C1 segment of cervical spinal cord (tissue), 14 donors: ENCODE results near the gene AHSA1.

Experiments
- DNase-seq, 14 donors: peaks; one replicate each; lab custom pipeline; 2025; lab: John Stamatoyannopoulos, UW

AHSA1 gene

GRCh38 chr14:77508876-77509275, 51.0 kb downstream of the AHSA1 start:
- DNase-seq, result no peak

DNA sequence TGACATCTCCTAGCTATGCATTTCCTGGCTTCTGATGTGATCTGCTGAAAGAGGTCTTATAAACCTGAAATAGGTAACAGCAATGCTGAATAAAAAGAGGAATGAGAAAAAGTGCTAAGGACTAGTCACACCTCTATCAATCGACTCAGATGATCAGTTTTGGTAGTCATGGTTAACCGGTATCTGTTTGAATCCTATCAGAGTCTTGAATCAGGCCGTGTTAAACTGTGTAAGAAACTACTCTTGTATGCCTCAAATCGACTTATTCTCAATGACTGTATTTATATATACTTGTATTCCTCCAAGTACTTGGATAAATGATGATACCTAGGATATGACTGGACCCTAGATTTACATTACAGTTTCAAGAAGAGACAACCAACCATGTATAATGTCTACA, 51.5 kb downstream of the AHSA1 start:
- no peak for DNase-seq

- DNase-seq, result no peak
Measured at GRCh38 chr14:77511486-77512162, 53.7 kb downstream of the AHSA1 start.

DNA sequence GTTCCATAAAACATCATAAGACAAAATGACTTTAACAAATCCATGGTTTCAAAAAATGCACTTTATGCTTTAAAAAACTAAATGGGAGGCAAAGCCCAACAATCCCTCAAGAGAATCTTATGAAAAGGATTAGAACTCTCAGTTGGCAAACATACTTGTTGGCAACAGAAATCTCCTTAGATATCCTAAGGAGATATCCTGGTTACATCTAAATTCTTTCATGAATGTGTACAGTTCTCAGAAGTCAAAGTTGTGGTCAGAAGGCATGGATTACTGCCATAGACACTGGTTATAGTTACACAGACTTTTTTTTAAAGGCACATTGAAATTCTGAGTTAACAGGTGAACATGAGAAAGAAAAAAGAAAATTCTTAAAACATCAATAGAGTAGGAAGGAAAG, 58.2 kb downstream of the AHSA1 start:
- DNase-seq, result no peak
